Neuronal stem cell (in vitro differentiated cells): ENCODE data around the gene RAI14.
"Not testable (repeated sequence)": the region's sequence is repeated elsewhere in the genome, so short reads cannot be mapped to it uniquely, and the experiment has no call there.

Source experiments
- DNase-seq: peaks from one replicate; pipeline ENCODE4 v3.0.0-alpha.2; 2013; ENCODE audit warnings: low spot score
- H2AFZ ChIP-seq: one replicate; pipeline ENCODE4 v1.6.1; 2013; ENCODE audit warnings: mild to moderate bottlenecking, low read length, inconsistent platforms
- H2AK5ac ChIP-seq: 2 replicates; pipeline ENCODE4 v1.6.1; 2013; ENCODE audit warnings: low read depth, mild to moderate bottlenecking, inconsistent platforms, low read length, moderate library complexity, mixed read lengths
- H2BK120ac ChIP-seq: 2 replicates; pipeline ENCODE4 v1.6.1; 2013; ENCODE audit warnings: low read depth, mild to moderate bottlenecking, inconsistent platforms, low read length, moderate library complexity, mixed read lengths
- H2BK12ac ChIP-seq: one replicate; pipeline ENCODE4 v1.6.1; 2013; ENCODE audit warnings: low read length, inconsistent platforms
- H2BK15ac ChIP-seq: 2 replicates; pipeline ENCODE4 v1.6.1; 2013; ENCODE audit warnings: mild to moderate bottlenecking, low read length, inconsistent platforms, mixed read lengths
- H2BK5ac ChIP-seq: one replicate; pipeline ENCODE4 v1.6.1; 2013; ENCODE audit warnings: inconsistent platforms, mild to moderate bottlenecking, low read length, moderate library complexity
- H3K14ac ChIP-seq: one replicate; pipeline ENCODE4 v1.6.1; 2013; ENCODE audit warnings: low read length, inconsistent platforms
- H3K18ac ChIP-seq: 2 replicates; pipeline ENCODE4 v1.6.1; 2013; ENCODE audit warnings: low read length, inconsistent platforms
- H3K23ac ChIP-seq: 2 replicates; pipeline ENCODE4 v1.6.1; 2013; ENCODE audit warnings: low read depth, mild to moderate bottlenecking, mixed read lengths, low read length, inconsistent platforms; ENCODE audit not compliant: poor library complexity
- H3K27ac ChIP-seq: replicated peaks from 3 replicates; pipeline ENCODE4 v1.5.1; 2013; ENCODE audit warnings: low read length, inconsistent platforms
- H3K27me3 ChIP-seq, 3 experiments: 2 replicates each; pipeline ENCODE4 v1.6.1; 2013; ENCODE audit warnings: low read length in 3 of 3, mild to moderate bottlenecking in 2 of 3, inconsistent platforms in 1 of 3, low read depth in 1 of 3, mixed read lengths in 1 of 3, moderate library complexity in 1 of 3; ENCODE audit not compliant: control insufficient read depth in 3 of 3, insufficient read depth in 3 of 3
- H3K36me3 ChIP-seq, 2 donors: replicated peaks in 1 of 2; 2 replicates each; pipeline ENCODE4 v1.6.1; 2013; ENCODE audit warnings: low read length in 2 of 2; ENCODE audit not compliant: control insufficient read depth in 2 of 2, insufficient read depth in 2 of 2
- H3K4ac ChIP-seq: 2 replicates; pipeline ENCODE4 v1.6.1; 2013; ENCODE audit warnings: inconsistent platforms, mild to moderate bottlenecking, low read length, moderate library complexity
- H3K4me1 ChIP-seq, 2 donors: 1 replicate in 1 of 2; 2 replicates in 1 of 2; pipeline ENCODE4 v1.6.1; 2013; ENCODE audit warnings: low read length in 2 of 2, low read depth in 1 of 2; ENCODE audit not compliant: control insufficient read depth in 2 of 2, insufficient read depth in 1 of 2
- H3K4me2 ChIP-seq: one replicate; pipeline ENCODE4 v1.6.1; 2013; ENCODE audit warnings: mild to moderate bottlenecking, low read length, inconsistent platforms; ENCODE audit not compliant: insufficient read depth, poor library complexity, severe bottlenecking
- H3K4me3 ChIP-seq, 2 donors: 2 replicates each; pipeline ENCODE4 v1.5.1; 2013; ENCODE audit warnings: low read length in 2 of 2, mild to moderate bottlenecking in 2 of 2, inconsistent platforms in 1 of 2, moderate library complexity in 1 of 2
- H3K79me1 ChIP-seq: one replicate; pipeline ENCODE4 v1.6.1; 2013; ENCODE audit warnings: low read depth, mild to moderate bottlenecking, inconsistent platforms, low read length, moderate library complexity
- H3K9ac ChIP-seq: one replicate; pipeline ENCODE4 v1.6.1; 2013; ENCODE audit warnings: mild to moderate bottlenecking, low read depth, low read length, inconsistent platforms; ENCODE audit not compliant: poor library complexity
- H3K9me3 ChIP-seq, 2 donors: replicated peaks in 1 of 2; 2 replicates each; pipeline versions ENCODE3 to v1.6.1; 2013; ENCODE audit warnings: low read length in 2 of 2, mild to moderate bottlenecking in 2 of 2, inconsistent platforms in 1 of 2, low read depth in 1 of 2, mixed read lengths in 1 of 2, moderate library complexity in 1 of 2; ENCODE audit not compliant: control insufficient read depth in 2 of 2, insufficient read depth in 1 of 2
- H4K8ac ChIP-seq: one replicate; pipeline ENCODE4 v1.6.1; 2013; ENCODE audit warnings: low read depth, mild to moderate bottlenecking, inconsistent platforms, low read length, moderate library complexity
- H4K91ac ChIP-seq: one replicate; pipeline ENCODE4 v1.6.1; 2013; ENCODE audit warnings: low read length, low read depth, mild to moderate bottlenecking, inconsistent platforms; ENCODE audit not compliant: poor library complexity
- WGBS, 2 donors: extraction: QIAGEN DNeasy Blood & Tissue Kit; methylation state at CpG; one replicate each; pipeline ENCODE4 v1.1.7; 2013; ENCODE audit warnings: missing lambda C conversion rate in 2 of 2, mixed read lengths in 1 of 2; ENCODE audit not compliant: insufficient read length in 2 of 2, insufficient replicate concordance in 1 of 2; ENCODE audit errors: extremely low coverage in 2 of 2; 5-methylcytosine and 5-hydroxymethylcytosine counted together

RAI14 gene

GRCh38 chr5:34771076-34771475 is 114.9 kb downstream of the RAI14 start:
- Histone ChIP-seq H3K4ac (no peak overlapping the region), H3K9me3 (peaks cover 0 to 14% of the 10 kb centered on the region in 2 donors), H3K14ac (no peak overlapping the region), H3K36me3 (peaks cover 2 to 16% of the 10 kb centered on the region in 2 donors), H4K91ac (no peak overlapping the region), H3K27me3 (no peaks in the 10 kb centered on the region), H4K8ac (no peak overlapping the region), H2AK5ac (no peak overlapping the region), H2BK12ac (no peak overlapping the region), H3K79me1 (no peaks in the 10 kb centered on the region), H2BK15ac (no peak overlapping the region), H3K23ac (no peak overlapping the region), H3K4me2 (no peak overlapping the region), H3K18ac (no peak overlapping the region), H3K27ac (no peak overlapping the region), H3K4me3 (no peak overlapping the region), H2BK5ac (no peak overlapping the region), H3K4me1 (no peaks in the 10 kb centered on the region), H2BK120ac (no peak overlapping the region), H2AFZ (no peak overlapping the region), H3K9ac (no peak overlapping the region)
- no peak for DNase-seq
- WGBS, 2 donors, result no CpG with 5 or more reads among the region's 5 CpGs

GRCh38 chr5:34772267-34773098 is 116.4 kb downstream of the RAI14 start:
- Histone ChIP-seq H3K4me1 (no peaks in the 10 kb centered on the region), H3K9ac (no peak overlapping the region), H4K8ac (no peak overlapping the region), H3K79me1 (no peaks in the 10 kb centered on the region), H2BK12ac (no peak overlapping the region), H4K91ac (no peak overlapping the region), H2BK15ac (no peak overlapping the region), H3K4ac (no peak overlapping the region), H3K23ac (no peak overlapping the region), H3K27me3 (no peaks in the 10 kb centered on the region), H3K14ac (no peak overlapping the region), H2BK120ac (no peak overlapping the region), H3K9me3 (peaks cover 0 to 7% of the 10 kb centered on the region in 2 donors), H3K4me2 (no peak overlapping the region), H2BK5ac (no peak overlapping the region), H2AFZ (no peak overlapping the region), H2AK5ac (no peak overlapping the region), H3K27ac (no peak overlapping the region), H3K4me3 (no peak overlapping the region), H3K18ac (no peak overlapping the region), H3K36me3 (peaks cover 2 to 6% of the 10 kb centered on the region in 2 donors)
- DNase-seq, result no peak
- no CpG with 5 or more reads among the region's 4 CpGs for WGBS, 2 donors

- Histone ChIP-seq H4K8ac (no peak overlapping the region), H3K9ac (no peak overlapping the region), H3K9me3 (peaks cover 2 to 11% of the 10 kb centered on the region in 2 donors), H2BK120ac (no peak overlapping the region), H3K14ac (no peak overlapping the region), H3K23ac (no peak overlapping the region), H3K4me3 (no peak overlapping the region), H2AK5ac (no peak overlapping the region), H3K4me1 (no peaks in the 10 kb centered on the region), H2BK15ac (no peak overlapping the region), H2BK12ac (no peak overlapping the region), H3K27me3 (no peaks in the 10 kb centered on the region), H2AFZ (no peak overlapping the region), H3K4ac (no peak overlapping the region), H3K36me3 (peaks cover 2 to 6% of the 10 kb centered on the region in 2 donors), H3K79me1 (no peaks in the 10 kb centered on the region), H3K4me2 (no peak overlapping the region), H3K27ac (no peak overlapping the region), H3K18ac (no peak overlapping the region), H4K91ac (no peak overlapping the region), H2BK5ac (no peak overlapping the region)
- no CpG with 5 or more reads among the region's 2 CpGs for WGBS, 2 donors
- no peak for DNase-seq
Observed at GRCh38 chr5:34774139-34774538, 118.0 kb downstream of the RAI14 start.

GRCh38 chr5:34774678-34775077 is 118.5 kb downstream of the RAI14 start:
- not testable (repeated sequence) for H3K79me1 ChIP-seq, H3K27me3 ChIP-seq, H2BK120ac ChIP-seq, H2AK5ac ChIP-seq, H3K18ac ChIP-seq, DNase-seq, H3K4ac ChIP-seq, H3K14ac ChIP-seq, H3K9ac ChIP-seq, H3K4me1 ChIP-seq, H3K27ac ChIP-seq, H2BK15ac ChIP-seq, H4K91ac ChIP-seq, H2AFZ ChIP-seq, H2BK5ac ChIP-seq, H3K36me3 ChIP-seq, H3K4me2 ChIP-seq, H4K8ac ChIP-seq, H3K23ac ChIP-seq, H2BK12ac ChIP-seq, H3K4me3 ChIP-seq
- H3K9me3 ChIP-seq, result peaks cover 2 to 11% of the 10 kb centered on the region in 2 donors
- no CpG with 5 or more reads among the region's 1 CpG for WGBS, 2 donors
